MM.1S (cell line): ENCODE results near the gene CDCA5.
A peak's percentile ranks its signal among the peaks of the same experiment; 100 is the strongest.

Experiments used
- DNase-seq: peaks from one replicate; pipeline ENCODE4 v3.0.0-alpha.2; 2015
- H2AFZ ChIP-seq: fragments of 300-600 bp; sonication (generic); 2 replicates; pipeline ENCODE4 v1.6.0; 2016; ENCODE audit warnings: antibody characterized with exemption, low read length
- H3F3A ChIP-seq: fragments of 300-600 bp; sonication (generic); 2 replicates; pipeline ENCODE4 v1.6.1; 2016; ENCODE audit warnings: mild to moderate bottlenecking, antibody characterized with exemption, low read length, moderate library complexity, mixed read lengths; ENCODE audit not compliant: insufficient read depth
- H3K27ac ChIP-seq: fragments of 300-600 bp; sonication (generic); 2 replicates; pipeline ENCODE4 v1.5.1; 2016; ENCODE audit warnings: mild to moderate bottlenecking, low read length
- H3K27me3 ChIP-seq: fragments of 300-600 bp; sonication (generic); replicated peaks from 2 replicates; pipeline ENCODE4 v1.6.0; 2016; ENCODE audit warnings: low read length; ENCODE audit not compliant: insufficient read depth
- H3K36me3 ChIP-seq: fragments of 300-600 bp; sonication (generic); replicated peaks from 2 replicates; pipeline ENCODE4 v1.6.1; 2016; ENCODE audit warnings: mild to moderate bottlenecking, low read length, mixed read lengths; ENCODE audit not compliant: insufficient read depth
- H3K4me1 ChIP-seq: fragments of 300-600 bp; sonication (generic); 2 replicates; pipeline ENCODE4 v1.6.1; 2016; ENCODE audit warnings: low read length, mixed read lengths
- H3K4me2 ChIP-seq: fragments of 300-600 bp; sonication (generic); 2 replicates; pipeline ENCODE4 v1.6.0; 2016; ENCODE audit warnings: low read depth, low read length
- H3K4me3 ChIP-seq: fragments of 300-600 bp; sonication (generic); 2 replicates; pipeline ENCODE4 v1.5.1; 2016; ENCODE audit warnings: low read length, mixed read lengths
- H3K79me2 ChIP-seq: fragments of 300-600 bp; sonication (generic); 2 replicates; pipeline ENCODE4 v1.6.1; 2016; ENCODE audit warnings: mixed run types, low read length, mixed read lengths
- H3K9ac ChIP-seq: fragments of 300-600 bp; sonication (generic); 2 replicates; pipeline ENCODE4 v1.6.1; 2016; ENCODE audit warnings: low read length, mixed read lengths
- H3K9me2 ChIP-seq: fragments of 300-600 bp; sonication (generic); replicated peaks from 2 replicates; pipeline ENCODE4 v1.6.1; 2016; ENCODE audit warnings: mild to moderate bottlenecking, low read length, mixed read lengths; ENCODE audit not compliant: insufficient read depth
- H3K9me3 ChIP-seq: fragments of 300-600 bp; sonication (generic); replicated peaks from 2 replicates; pipeline ENCODE4 v1.6.1; 2016; ENCODE audit warnings: mild to moderate bottlenecking, low read length, mixed read lengths; ENCODE audit not compliant: insufficient read depth
- H4K20me1 ChIP-seq: fragments of 300-600 bp; sonication (generic); 2 replicates; pipeline ENCODE4 v1.6.1; 2016; ENCODE audit warnings: mild to moderate bottlenecking, low read length, moderate library complexity, mixed read lengths; ENCODE audit not compliant: insufficient read depth
- CTCF ChIP-seq: fragments of 300-600 bp; sonication (generic); IDR thresholded peaks from 2 replicates; pipeline ENCODE4 v1.5.1; 2016; ENCODE audit warnings: antibody characterized with exemption, low read length, mixed read lengths
- EZH2 ChIP-seq: fragments of 300-600 bp; sonication (generic); optimal IDR thresholded peaks from 2 replicates; pipeline ENCODE3; 2017; ENCODE audit warnings: low read depth, mild to moderate bottlenecking, antibody characterized with exemption, low read length, mixed read lengths
- EZH2phosphoT487 ChIP-seq: fragments of 300-600 bp; sonication (generic); IDR thresholded peaks from 2 replicates; pipeline ENCODE4 v1.6.1; 2018; ENCODE audit warnings: antibody characterized with exemption, low read length

Gene CDCA5

GRCh38 chr11:65110354-65110861 lies 26.6 kb upstream of the CDCA5 start:
- peaks cover 13% of the 10 kb centered on the region for H3F3A ChIP-seq
- peak overlapping the region; percentile 54; the same call in 1 of the 2 replicates for H3K4me2 ChIP-seq
- H3K9me2 ChIP-seq, result no peaks in the 10 kb centered on the region
- H3K27ac ChIP-seq, result no peak overlapping the region
- H3K36me3 ChIP-seq, result no peaks in the 10 kb centered on the region
- peaks cover 16% of the 10 kb centered on the region for H3K79me2 ChIP-seq
- H3K4me1 ChIP-seq, result peaks cover 18% of the 10 kb centered on the region
- H2AFZ ChIP-seq, result no peak overlapping the region
- H4K20me1 ChIP-seq, result no peaks in the 10 kb centered on the region
- peak; percentile 89 for DNase-seq
- no peaks in the 10 kb centered on the region for H3K9me3 ChIP-seq
- peak; percentile 98 for TF ChIP-seq CTCF
- TF ChIP-seq EZH2phosphoT487, result no peak
- no peak for TF ChIP-seq EZH2
- peak overlapping the region; percentile 15; the same call in 1 of the 2 replicates for H3K9ac ChIP-seq
- H3K27me3 ChIP-seq, result no peaks in the 10 kb centered on the region
- H3K4me3 ChIP-seq, result no peak overlapping the region

- Histone ChIP-seq H3F3A (peaks cover 13% of the 10 kb centered on the region), H3K79me2 (peaks cover 20% of the 10 kb centered on the region), H3K27ac (no peak overlapping the region), H3K36me3 (no peaks in the 10 kb centered on the region), H3K4me1 (peaks cover 18% of the 10 kb centered on the region), H3K9me2 (no peaks in the 10 kb centered on the region), H4K20me1 (no peaks in the 10 kb centered on the region), H3K27me3 (no peaks in the 10 kb centered on the region), H3K4me3 (no peak overlapping the region), H3K9me3 (no peaks in the 10 kb centered on the region), H3K9ac (no peak overlapping the region), H3K4me2 (no peak overlapping the region), H2AFZ (no peak overlapping the region)
- TF ChIP-seq EZH2 (no peak), CTCF (no peak), EZH2phosphoT487 (no peak)
- no peak for DNase-seq
Observed at GRCh38 chr11:65109231-65110198, 25.7 kb upstream of the CDCA5 start.

GRCh38 chr11:65108469-65109123 lies 24.8 kb upstream of the CDCA5 start:
- no peaks in the 10 kb centered on the region for H4K20me1 ChIP-seq
- H3K4me2 ChIP-seq, result no peak overlapping the region
- H3K79me2 ChIP-seq, result peaks cover 28% of the 10 kb centered on the region
- H3K9ac ChIP-seq, result no peak overlapping the region
- H3K4me3 ChIP-seq, result no peak overlapping the region
- no peaks in the 10 kb centered on the region for H3K9me2 ChIP-seq
- peaks cover 13% of the 10 kb centered on the region for H3F3A ChIP-seq
- DNase-seq, result no peak
- no peak overlapping the region for H3K27ac ChIP-seq
- TF ChIP-seq CTCF (no peak), EZH2 (no peak), EZH2phosphoT487 (no peak)
- no peak overlapping the region for H2AFZ ChIP-seq
- H3K4me1 ChIP-seq, result peaks cover 18% of the 10 kb centered on the region
- H3K9me3 ChIP-seq, result no peaks in the 10 kb centered on the region
- no peaks in the 10 kb centered on the region for H3K27me3 ChIP-seq
- H3K36me3 ChIP-seq, result no peaks in the 10 kb centered on the region
